SK-N-SH (cell line): ENCODE results near the gene DPP4. TPM values are rescaled to one million over a fixed set of nuclear protein-coding genes. Genes with fewer than 3 reads are reported as not detected.
"Not testable (repeated sequence)": the region's sequence is repeated elsewhere in the genome, so short reads cannot be mapped to it uniquely, and the experiment has no call there.

ENCODE experiments used
- CTCF ChIA-PET: fragments of 300-600, 350-600 bp; formaldehyde crosslinking; extraction: SDS; loops from one replicate; lab custom pipeline; 2021; lab: Yijun Ruan, JAX
- POLR2A ChIA-PET: fragments of 350-600 bp; sonication (Branson Sonifier 250); formaldehyde crosslinking; extraction: SDS; loops from one replicate; lab custom pipeline; 2020; ENCODE audit warnings: antibody characterized with exemption, inconsistent platforms; lab: Yijun Ruan, JAX
- DNase-seq: peaks from one replicate; pipeline ENCODE4 v3.0.0; 2012
- H2AFZ ChIP-seq: fragments of 200-600 bp; sonication (generic); 2 replicates; pipeline ENCODE4 v1.8.1; 2016; ENCODE audit warnings: antibody characterized with exemption, mild to moderate bottlenecking, low read depth
- H3F3A ChIP-seq: fragments of 200-600 bp; sonication (generic); replicated peaks from 2 replicates; pipeline ENCODE3; 2016; ENCODE audit warnings: antibody characterized with exemption, mild to moderate bottlenecking; ENCODE audit not compliant: insufficient read depth
- H3K27ac ChIP-seq, 2 experiments: fragments of 200-500 bp in 1 of 2; fragments of 200-600 bp in 1 of 2; sonication (Bioruptor generic) in 1 of 2; sonication (generic), shearing (Covaris generic) in 1 of 2; 2 replicates each; pipeline versions ENCODE4 v1.5.1 to v1.6.1; 2014 to 2016; ENCODE audit warnings: low read depth in 2 of 2, inconsistent platforms in 1 of 2, low read length in 1 of 2, mild to moderate bottlenecking in 1 of 2, mixed read lengths in 1 of 2
- H3K27me3 ChIP-seq: fragments of 200-600 bp; sonication (generic), shearing (Covaris generic); 2 replicates; pipeline ENCODE4 v1.6.1; 2016; ENCODE audit warnings: mixed run types; ENCODE audit not compliant: insufficient read depth
- H3K36me3 ChIP-seq, 2 experiments: fragments of 200-500 bp in 1 of 2; fragments of 200-600 bp in 1 of 2; sonication (Bioruptor generic) in 1 of 2; sonication (generic) in 1 of 2; replicated peaks in 1 of 2; 2 replicates each; pipeline versions ENCODE3 to v1.5.1; 2014 to 2016; ENCODE audit warnings: low read length in 1 of 2, mild to moderate bottlenecking in 1 of 2; ENCODE audit not compliant: insufficient read depth in 2 of 2, control insufficient read depth in 1 of 2
- H3K4me1 ChIP-seq, 2 experiments: fragments of 200-500 bp in 1 of 2; fragments of 200-600 bp in 1 of 2; sonication (Bioruptor generic) in 1 of 2; sonication (generic), shearing (Covaris generic) in 1 of 2; 2 replicates each; pipeline versions ENCODE4 v1.5.1 to v1.6.1; 2014 to 2016; ENCODE audit warnings: low read depth in 1 of 2, low read length in 1 of 2, mixed run types in 1 of 2; ENCODE audit not compliant: insufficient read depth in 2 of 2, control insufficient read depth in 1 of 2
- H3K4me2 ChIP-seq: fragments of 200-600 bp; sonication (generic), shearing (Covaris generic); 2 replicates; pipeline ENCODE4 v1.6.1; 2017; ENCODE audit warnings: mixed run types
- H3K4me3 ChIP-seq, 2 experiments: fragments of 200-500 bp in 1 of 2; fragments of 200-600 bp in 1 of 2; sonication (Bioruptor generic) in 1 of 2; sonication (generic), shearing (Covaris generic) in 1 of 2; 2 replicates each; pipeline versions ENCODE4 v1.5.1 to v1.8.1; 2014 to 2016; ENCODE audit warnings: low read depth in 2 of 2, inconsistent platforms in 1 of 2, low read length in 1 of 2, mild to moderate bottlenecking in 1 of 2, mixed read lengths in 1 of 2, moderate library complexity in 1 of 2
- H3K79me2 ChIP-seq: fragments of 200-600 bp; sonication (generic); 2 replicates; pipeline ENCODE4 v1.8.1; 2017; ENCODE audit warnings: mild to moderate bottlenecking; ENCODE audit not compliant: insufficient read depth
- H3K9ac ChIP-seq: fragments of 200-600 bp; sonication (generic); 2 replicates; pipeline ENCODE4 v1.6.1; 2017; ENCODE audit warnings: mixed run types
- H3K9me2 ChIP-seq: fragments of 200-600 bp; sonication (generic); 2 replicates; pipeline ENCODE4 v1.6.1; 2017; ENCODE audit warnings: mixed run types
- H3K9me3 ChIP-seq: fragments of 200-600 bp; sonication (generic); 2 replicates; pipeline ENCODE4 v1.6.1; 2017; ENCODE audit warnings: mixed run types, mild to moderate bottlenecking, moderate library complexity
- H4K20me1 ChIP-seq: fragments of 200-600 bp; sonication (generic); 2 replicates; pipeline ENCODE4 v1.6.1; 2017; ENCODE audit warnings: mild to moderate bottlenecking, mixed run types; ENCODE audit not compliant: insufficient read depth
- CTCF ChIP-seq: fragments of 200-600 bp; sonication (generic); IDR thresholded peaks from 2 replicates; pipeline ENCODE4 v1.6.1; 2017; ENCODE audit warnings: antibody characterized with exemption, mild to moderate bottlenecking, moderate library complexity
- EP300 ChIP-seq, 2 experiments: IDR thresholded peaks; 2 replicates each; pipeline versions ENCODE4 v1.4.0 to v1.6.1; 2012; ENCODE audit warnings: borderline replicate concordance in 1 of 2, low read depth in 1 of 2, low read length in 1 of 2
- EZH2phosphoT487 ChIP-seq: fragments of 200-600 bp; sonication (generic); IDR thresholded peaks from 2 replicates; pipeline ENCODE4 v1.6.1; 2017; ENCODE audit warnings: low read depth, mixed run types, mild to moderate bottlenecking, antibody characterized with exemption, moderate library complexity, borderline replicate concordance
- FOXM1 ChIP-seq: IDR thresholded peaks from 2 replicates; pipeline ENCODE4 v1.4.0; 2012; ENCODE audit warnings: low read depth, mild to moderate bottlenecking
- GABPA ChIP-seq: IDR thresholded peaks from 2 replicates; pipeline ENCODE4 v1.4.0; 2012; ENCODE audit warnings: low read depth, mild to moderate bottlenecking
- JUND ChIP-seq: IDR thresholded peaks from 2 replicates; pipeline ENCODE4 v1.4.0; 2012
- MXI1 ChIP-seq: IDR thresholded peaks from 2 replicates; pipeline ENCODE4 v1.6.1; 2012; ENCODE audit warnings: mild to moderate bottlenecking, low read depth, low read length, improper control_type of control experiment
- RFX5 ChIP-seq: IDR thresholded peaks from 2 replicates; pipeline ENCODE4 v1.6.1; 2012; ENCODE audit warnings: mild to moderate bottlenecking, improper control_type of control experiment, low read length
- TAF1 ChIP-seq: IDR thresholded peaks from 2 replicates; pipeline ENCODE4 v1.6.1; 2012; ENCODE audit warnings: low read depth, mild to moderate bottlenecking, low read length, moderate library complexity, borderline replicate concordance
- USF1 ChIP-seq: IDR thresholded peaks from 2 replicates; pipeline ENCODE4 v1.4.0; 2012; ENCODE audit warnings: low read depth, borderline replicate concordance
- ZBTB33 ChIP-seq: IDR thresholded peaks from 2 replicates; pipeline ENCODE4 v1.4.0; 2012; ENCODE audit warnings: low read depth, borderline replicate concordance
- WGBS: methylation state at CpG from one replicate; pipeline ENCODE4 v1.1.6; 2017; ENCODE audit warnings: low lambda C conversion rate; 5-methylcytosine and 5-hydroxymethylcytosine counted together
- polyA plus RNA-seq, 3 experiments: library from polyadenylated mRNA; depleted of rRNA; stranded (reverse); fragments of >200 nt; gene quantifications; 2 replicates each; pipeline ENCODE4 v1.2.3, GENCODE V29; 2012

The DPP4 gene
- polyA plus RNA-seq, 1 of the 3 experiments (the other 2 are of a cell fraction), result 5.0 TPM

GRCh38 chr2:162053066-162053807 lies 20.8 kb downstream of the DPP4 start (continued):
- TF ChIP-seq ZBTB33 (no peak), EP300 (IDR thresholded peaks at IDR 0.05; ENCODE audit: borderline replicate concordance in 1 of 2, low read depth in 1 of 2, low read length in 1 of 2) (no peak), CTCF (no peak), EZH2phosphoT487 (no peak), RFX5 (no peak), GABPA (no peak), TAF1 (no peak), FOXM1 (no peak), JUND (no peak)

GRCh38 chr2:162050513-162050961 lies 23.5 kb downstream of the DPP4 start:
- no peaks in the 10 kb centered on the region for H3F3A ChIP-seq
- ChIA-PET POLR2A (no interaction called here), CTCF (no interaction called here)
- 83% methylated on average over 7 of the region's 8 CpGs for WGBS
- H2AFZ ChIP-seq, result no peak overlapping the region
- H3K9me3 ChIP-seq, result no peaks in the 10 kb centered on the region
- H3K79me2 ChIP-seq, result no peaks in the 10 kb centered on the region
- no peaks in the 10 kb centered on the region for H3K27me3 ChIP-seq
- TF ChIP-seq FOXM1 (no peak), USF1 (no peak), MXI1 (no peak)
- no peak overlapping the region for H3K27ac ChIP-seq
- H3K4me2 ChIP-seq, result no peak overlapping the region
- H3K36me3 ChIP-seq, result no peaks in the 10 kb centered on the region
- no peaks in the 10 kb centered on the region for H3K9me2 ChIP-seq
- H3K4me3 ChIP-seq, result no peak overlapping the region
- no peak for DNase-seq
- no peaks in the 10 kb centered on the region for H4K20me1 ChIP-seq
- H3K4me1 ChIP-seq, result no peaks in the 10 kb centered on the region
- no peak overlapping the region for H3K9ac ChIP-seq

- POLR2A ChIA-PET, result not testable (repeated sequence)
Observed at GRCh38 chr2:162049089-162049488, 24.9 kb downstream of the DPP4 start.

More at GRCh38 chr2:162049089-162049488, 24.9 kb downstream of the DPP4 start:
- H3K4me2 ChIP-seq, H3K9me3 ChIP-seq, DNase-seq, H3K79me2 ChIP-seq, CTCF ChIA-PET, H3K4me3 ChIP-seq, H3F3A ChIP-seq, H3K27me3 ChIP-seq, H3K27ac ChIP-seq, H4K20me1 ChIP-seq, H3K9me2 ChIP-seq, H2AFZ ChIP-seq, H3K9ac ChIP-seq, H3K4me1 ChIP-seq, H3K36me3 ChIP-seq: not testable (repeated sequence)
- WGBS, result 46% methylated on average over 3 of the region's 3 CpGs
